Activated T-cell treated with anti-CD3 and anti-CD28 coated beads, Interleukin-2, amount 50 U/mL, for 1 hour (primary cell): ENCODE data around the gene OR1F1.

Source experiments
- DNase-seq: peaks from one replicate; pipeline ENCODE4 v3.0.0-alpha.2; 2020

The OR1F1 gene

GRCh38 chr16:3207086-3207953 lies 19.3 kb downstream of the OR1F1 start:
- DNase-seq: no peak

GRCh38 chr16:3212006-3212405 lies 24.0 kb downstream of the OR1F1 start:
- no peak for DNase-seq

GRCh38 chr16:3212567-3212966 lies 24.6 kb downstream of the OR1F1 start:
- no peak for DNase-seq

- DNase-seq: no peak
Observed at GRCh38 chr16:3214904-3215600, 27.0 kb downstream of the OR1F1 start.

- peak; percentile 48 for DNase-seq
Observed at GRCh38 chr16:3215601-3216262, 27.7 kb downstream of the OR1F1 start.

- no peak for DNase-seq
Observed at GRCh38 chr16:3216263-3216640, 28.2 kb downstream of the OR1F1 start.

- DNase-seq: no peak
Observed at GRCh38 chr16:3220839-3221238, 32.8 kb downstream of the OR1F1 start.

GRCh38 chr16:3223913-3224515 lies 36.0 kb downstream of the OR1F1 start:
- DNase-seq: no peak

- DNase-seq: no peak
Observed at GRCh38 chr16:3234543-3234856, 46.5 kb downstream of the OR1F1 start.

GRCh38 chr16:3234857-3235561 lies 47.0 kb downstream of the OR1F1 start, which contains the start of gene ZNF200:
ZNF200 (minus strand) TSS chr16:3235158; CDS start chr16:3233755, 1,403 bp downstream.
- peak; percentile 93 for DNase-seq

GRCh38 chr16:3235856-3236669 lies 48.1 kb downstream of the OR1F1 start:
- DNase-seq: peak; percentile 48

GRCh38 chr16:3241761-3242160 lies 53.8 kb downstream of the OR1F1 start:
- no peak for DNase-seq

- DNase-seq: no peak
Observed at GRCh38 chr16:3242709-3243108, 54.7 kb downstream of the OR1F1 start.

- no peak for DNase-seq
Observed at GRCh38 chr16:3243882-3244281, 55.9 kb downstream of the OR1F1 start.

- no peak for DNase-seq
Observed at GRCh38 chr16:3246002-3246401, 58.0 kb downstream of the OR1F1 start.

GRCh38 chr16:3246876-3247275 lies 58.9 kb downstream of the OR1F1 start:
- no peak for DNase-seq

GRCh38 chr16:3248596-3248995 lies 60.6 kb downstream of the OR1F1 start:
- no peak for DNase-seq

GRCh38 chr16:3249020-3249419 lies 61.0 kb downstream of the OR1F1 start:
- no peak for DNase-seq

GRCh38 chr16:3249451-3249850 lies 61.4 kb downstream of the OR1F1 start:
- no peak for DNase-seq

GRCh38 chr16:3252967-3253366 lies 65.0 kb downstream of the OR1F1 start:
- DNase-seq: no peak

- DNase-seq: no peak
Observed at GRCh38 chr16:3254309-3254708, 66.3 kb downstream of the OR1F1 start.
